ENCODE data around the gene FAM174B.

The FAM174B gene

DNA sequence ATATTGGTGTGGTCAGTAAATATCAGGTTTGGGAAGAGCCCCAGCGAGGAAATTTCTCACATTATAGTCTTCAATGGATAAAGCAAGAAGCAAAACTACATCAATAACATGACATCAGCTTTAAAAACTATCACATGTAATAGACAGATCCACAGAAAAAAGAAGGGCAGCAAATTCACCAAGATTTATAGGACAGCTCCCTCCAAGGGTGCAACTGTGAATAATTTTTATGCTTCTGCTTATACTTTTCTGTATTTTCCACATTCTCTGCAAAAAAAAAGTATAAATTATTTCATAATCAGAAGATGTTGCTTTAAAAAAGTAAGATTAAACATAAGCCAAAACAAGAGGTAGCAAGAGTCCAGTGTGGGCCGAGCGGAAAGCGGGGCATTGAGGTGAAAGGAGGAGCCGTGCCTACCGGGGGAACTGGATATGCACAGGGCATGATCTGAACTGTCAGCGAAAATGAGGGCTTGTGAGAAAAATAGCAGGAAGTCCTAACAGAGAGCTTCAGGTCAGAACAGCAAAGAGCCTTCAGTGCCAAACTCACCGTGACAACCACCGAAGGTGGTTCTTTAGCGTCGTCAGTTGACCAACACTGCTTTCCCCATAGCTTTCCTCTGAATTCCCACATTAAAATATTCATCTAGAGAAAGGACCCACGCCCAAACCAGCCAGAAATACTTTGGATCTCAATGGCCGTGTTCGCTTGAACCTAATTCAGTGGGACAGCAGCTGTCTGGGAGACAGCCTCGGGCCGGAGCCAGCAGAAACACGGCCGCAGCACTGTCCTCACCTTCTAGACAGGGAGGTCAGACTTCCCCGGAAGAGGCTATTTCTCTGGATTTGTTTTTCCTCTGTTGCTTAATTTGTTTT lies 59.8 kb downstream of the FAM174B start:
- TF ChIP-seq, protein P1, sequence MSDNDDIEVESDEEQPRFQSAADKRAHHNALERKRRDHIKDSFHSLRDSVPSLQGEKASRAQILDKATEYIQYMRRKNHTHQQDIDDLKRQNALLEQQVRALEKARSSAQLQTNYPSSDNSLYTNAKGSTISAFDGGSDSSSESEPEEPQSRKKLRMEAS (IDR thresholded peaks at IDR 0.05; ENCODE audit: low read depth, low read length): no peak
- TF ChIP-seq MYC (IDR thresholded peaks at IDR 0.05; ENCODE audit: low read depth, low read length) (no peak), POLR2A (IDR thresholded peaks at IDR 0.05; ENCODE audit: extremely low read depth, insufficient read length) (no peak)
- TF ChIP-seq, protein P2, sequence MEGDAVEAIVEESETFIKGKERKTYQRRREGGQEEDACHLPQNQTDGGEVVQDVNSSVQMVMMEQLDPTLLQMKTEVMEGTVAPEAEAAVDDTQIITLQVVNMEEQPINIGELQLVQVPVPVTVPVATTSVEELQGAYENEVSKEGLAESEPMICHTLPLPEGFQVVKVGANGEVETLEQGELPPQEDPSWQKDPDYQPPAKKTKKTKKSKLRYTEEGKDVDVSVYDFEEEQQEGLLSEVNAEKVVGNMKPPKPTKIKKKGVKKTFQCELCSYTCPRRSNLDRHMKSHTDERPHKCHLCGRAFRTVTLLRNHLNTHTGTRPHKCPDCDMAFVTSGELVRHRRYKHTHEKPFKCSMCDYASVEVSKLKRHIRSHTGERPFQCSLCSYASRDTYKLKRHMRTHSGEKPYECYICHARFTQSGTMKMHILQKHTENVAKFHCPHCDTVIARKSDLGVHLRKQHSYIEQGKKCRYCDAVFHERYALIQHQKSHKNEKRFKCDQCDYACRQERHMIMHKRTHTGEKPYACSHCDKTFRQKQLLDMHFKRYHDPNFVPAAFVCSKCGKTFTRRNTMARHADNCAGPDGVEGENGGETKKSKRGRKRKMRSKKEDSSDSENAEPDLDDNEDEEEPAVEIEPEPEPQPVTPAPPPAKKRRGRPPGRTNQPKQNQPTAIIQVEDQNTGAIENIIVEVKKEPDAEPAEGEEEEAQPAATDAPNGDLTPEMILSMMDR (IDR thresholded peaks at IDR 0.05; ENCODE audit: low read depth, low read length): no peak
- no peak for DNase-seq (ENCODE audit: low read depth)
- no peak overlapping the region for H3K4me3 ChIP-seq (ENCODE audit: low read depth, low read length)

DNA sequence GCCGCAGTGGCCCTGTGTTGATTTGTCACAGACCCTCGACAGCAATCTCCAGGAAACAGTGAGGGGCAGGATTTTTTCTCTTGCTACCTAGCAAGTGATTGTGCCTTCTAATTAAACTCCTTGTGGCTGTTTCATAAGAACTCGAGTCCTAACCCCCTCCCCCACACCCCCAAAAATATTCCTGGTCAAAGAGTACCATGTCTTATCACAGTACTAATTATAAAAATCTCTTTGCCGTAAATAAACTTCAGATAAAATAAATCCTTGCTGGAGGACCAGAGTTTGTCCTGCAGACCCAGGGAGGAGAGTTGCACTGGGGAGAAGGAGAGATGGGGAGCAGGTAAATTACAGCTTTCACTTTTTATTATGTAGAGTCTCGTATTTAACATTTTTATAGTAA lies 64.3 kb downstream of the FAM174B start:
- no peak for DNase-seq (ENCODE audit: low read depth)
- TF ChIP-seq POLR2A (IDR thresholded peaks at IDR 0.05; ENCODE audit: extremely low read depth, insufficient read length) (no peak), MYC (IDR thresholded peaks at IDR 0.05; ENCODE audit: low read depth, low read length) (no peak)
- TF ChIP-seq, protein P1 (IDR thresholded peaks at IDR 0.05; ENCODE audit: low read depth, low read length): no peak
- TF ChIP-seq, protein P2 (IDR thresholded peaks at IDR 0.05; ENCODE audit: low read depth, low read length): no peak
- H3K4me3 ChIP-seq (ENCODE audit: low read depth, low read length): no peak overlapping the region

DNA sequence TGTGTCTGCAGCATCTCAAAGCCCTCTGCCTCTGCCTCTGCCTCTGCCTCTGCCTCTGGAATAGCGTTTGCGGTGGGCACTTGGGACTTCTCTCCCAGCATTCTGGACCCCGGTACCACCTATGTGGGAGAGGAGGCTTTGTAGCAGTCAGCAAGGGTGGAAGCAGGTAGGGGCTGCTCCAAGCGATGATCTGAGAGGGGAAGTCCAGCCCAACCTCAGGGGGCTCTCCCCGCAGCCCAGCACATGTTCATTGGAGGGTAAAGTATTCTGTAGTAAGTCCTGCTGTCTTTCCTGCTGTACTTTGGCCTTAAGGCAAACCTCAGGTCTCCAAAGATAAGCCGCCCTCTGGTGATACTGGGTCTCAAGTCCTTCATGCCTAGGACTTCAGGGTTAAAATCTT lies 68.6 kb downstream of the FAM174B start:
- TF ChIP-seq POLR2A (IDR thresholded peaks at IDR 0.05; ENCODE audit: extremely low read depth, insufficient read length) (no peak), MYC (IDR thresholded peaks at IDR 0.05; ENCODE audit: low read depth, low read length) (no peak)
- TF ChIP-seq, protein P2 (IDR thresholded peaks at IDR 0.05; ENCODE audit: low read depth, low read length): no peak
- TF ChIP-seq, protein P1 (IDR thresholded peaks at IDR 0.05; ENCODE audit: low read depth, low read length): no peak
- no peak overlapping the region for H3K4me3 ChIP-seq (ENCODE audit: low read depth, low read length)
- DNase-seq (ENCODE audit: low read depth): no peak

DNA sequence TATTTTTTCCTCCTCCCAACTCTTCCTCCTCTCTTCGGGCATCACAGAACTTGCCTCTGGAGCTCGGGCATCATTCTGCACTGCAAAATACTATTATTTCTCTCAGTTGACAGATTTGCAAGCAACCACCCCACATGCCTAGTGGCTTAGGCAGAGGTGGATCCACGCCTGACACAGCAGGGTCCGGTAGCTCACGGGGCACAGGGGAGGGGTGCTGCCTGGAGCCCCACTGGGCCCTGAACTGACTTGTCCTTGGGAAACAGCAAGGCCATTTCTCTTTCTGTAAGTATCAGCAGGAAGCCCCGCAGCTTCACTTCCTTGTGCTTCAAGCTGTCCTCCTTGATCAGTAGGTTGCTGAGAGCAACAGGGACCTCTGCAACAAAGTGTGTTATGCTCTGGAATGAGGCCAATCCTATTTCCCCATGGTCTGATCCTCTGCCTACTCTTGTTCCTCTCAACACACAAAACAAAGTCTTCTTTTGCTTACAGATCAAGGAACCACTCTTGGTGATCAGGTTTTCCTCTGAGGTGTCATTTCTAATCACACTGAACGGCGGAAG lies 69.1 kb downstream of the FAM174B start:
- no peak overlapping the region for H3K4me3 ChIP-seq (ENCODE audit: low read depth, low read length)
- TF ChIP-seq POLR2A (IDR thresholded peaks at IDR 0.05; ENCODE audit: extremely low read depth, insufficient read length): no peak
- no peak for DNase-seq (ENCODE audit: low read depth)

DNA sequence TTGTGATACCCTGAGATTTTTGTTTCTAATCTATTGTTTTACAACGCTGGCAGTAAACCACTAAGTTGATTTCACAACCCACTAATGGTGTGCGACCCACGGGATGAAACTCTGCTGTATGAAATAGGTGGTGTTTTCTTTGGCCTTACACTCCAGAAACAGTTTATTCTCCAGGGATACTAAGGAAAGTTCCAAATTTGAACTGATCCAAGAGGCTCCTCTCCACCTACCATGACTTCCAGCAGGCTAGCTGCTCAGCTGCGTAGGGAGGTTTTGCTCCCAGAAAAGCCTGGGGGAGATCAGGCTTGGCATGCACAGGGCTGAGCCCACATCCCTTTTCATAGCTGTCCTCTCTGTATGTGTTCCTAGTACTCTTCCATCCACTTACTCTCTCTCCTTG lies 71.5 kb downstream of the FAM174B start:
- no peak overlapping the region for H3K4me3 ChIP-seq (ENCODE audit: low read depth, low read length)
- DNase-seq (ENCODE audit: low read depth): no peak
- TF ChIP-seq, protein P2 (IDR thresholded peaks at IDR 0.05; ENCODE audit: low read depth, low read length): no peak
- TF ChIP-seq, protein P1 (IDR thresholded peaks at IDR 0.05; ENCODE audit: low read depth, low read length): no peak
- TF ChIP-seq POLR2A (IDR thresholded peaks at IDR 0.05; ENCODE audit: extremely low read depth, insufficient read length) (no peak), MYC (IDR thresholded peaks at IDR 0.05; ENCODE audit: low read depth, low read length) (no peak)

All from NB4 (cell line).